Activated CD4-positive, alpha-beta T cell treated with anti-CD3 and anti-CD28 coated beads, Interleukin-2, amount 50 U/mL, for 16 hours (primary cell): ENCODE data around the gene PON3.
A peak's percentile ranks its signal among the peaks of the same experiment; 100 is the strongest.

ENCODE experiments used
- DNase-seq: peaks from one replicate; pipeline ENCODE4 v3.0.0-alpha.2; 2020

The PON3 gene

GRCh38 chr7:95338832-95339231 is 57.3 kb downstream of the PON3 start:
- DNase-seq = no peak

GRCh38 chr7:95335093-95335492 is 61.1 kb downstream of the PON3 start:
- DNase-seq = no peak

GRCh38 chr7:95334447-95334846 is 61.7 kb downstream of the PON3 start:
- DNase-seq = no peak

GRCh38 chr7:95330961-95331337 is 65.2 kb downstream of the PON3 start:
- DNase-seq = no peak

GRCh38 chr7:95330204-95330960 is 65.8 kb downstream of the PON3 start:
- peak; percentile 29 for DNase-seq

- no peak for DNase-seq
Measured at GRCh38 chr7:95327356-95327755, 68.8 kb downstream of the PON3 start.

- no peak for DNase-seq
Measured at GRCh38 chr7:95324431-95324830, 71.7 kb downstream of the PON3 start, which contains the start of gene PON1. PON1 (minus strand) TSS chr7:95324532; CDS start chr7:95324475, 57 bp downstream.

- DNase-seq = no peak
Measured at GRCh38 chr7:95323410-95324129, 72.6 kb downstream of the PON3 start.

- no peak for DNase-seq
Measured at GRCh38 chr7:95322854-95323253, 73.3 kb downstream of the PON3 start.

- no peak for DNase-seq
Measured at GRCh38 chr7:95322396-95322795, 73.8 kb downstream of the PON3 start.

GRCh38 chr7:95321720-95322119 is 74.5 kb downstream of the PON3 start:
- DNase-seq = no peak

GRCh38 chr7:95320651-95321050 is 75.5 kb downstream of the PON3 start:
- no peak for DNase-seq

GRCh38 chr7:95319570-95319969 is 76.6 kb downstream of the PON3 start:
- no peak for DNase-seq

- no peak for DNase-seq
Measured at GRCh38 chr7:95318501-95319100, 77.6 kb downstream of the PON3 start.

- no peak for DNase-seq
Measured at GRCh38 chr7:95317966-95318365, 78.2 kb downstream of the PON3 start.

- DNase-seq = no peak
Measured at GRCh38 chr7:95317546-95317945, 78.6 kb downstream of the PON3 start.

GRCh38 chr7:95316588-95316987 is 79.6 kb downstream of the PON3 start:
- no peak for DNase-seq

- no peak for DNase-seq
Measured at GRCh38 chr7:95312561-95312960, 83.6 kb downstream of the PON3 start.

GRCh38 chr7:95311389-95311788 is 84.8 kb downstream of the PON3 start:
- no peak for DNase-seq

- no peak for DNase-seq
Measured at GRCh38 chr7:95309951-95310350, 86.2 kb downstream of the PON3 start.
